Omental fat pad (tissue), 4 donors: ENCODE data around the gene CDK4. TPM values are rescaled to one million over a fixed set of nuclear protein-coding genes. Genes with fewer than 3 reads are reported as not detected.

Experiments used
- ATAC-seq: fragments of 150-250 bp; one replicate; pipeline ENCODE4 v1.9.1; 2016; ENCODE audit warnings: mild to moderate bottlenecking, moderate library complexity; ENCODE audit not compliant: low FRiP score
- DNase-seq: peaks from one replicate; pipeline ENCODE4 v3.0.0-alpha.2; 2019; ENCODE audit warnings: low spot score
- CTCF ChIP-seq, 3 donors: fragments of 450-650 bp; IDR thresholded peaks; one replicate each; pipeline ENCODE4 v1.5.1; 2016 to 2017; ENCODE audit warnings: antibody characterized with exemption in 3 of 3, mild to moderate bottlenecking in 3 of 3, moderate library complexity in 2 of 3
- total RNA-seq, 4 donors: library from RNA; depleted of rRNA; stranded (reverse); fragments of >200 nt; gene quantifications; one replicate each; pipeline ENCODE4 v1.1.0, GENCODE V29; 2016

The CDK4 gene
- total RNA-seq, 4 donors from 2014 or later: 81.9 to 96.2 (median 89.0) TPM

GRCh38 chr12:57739387-57739786 lies 12.7 kb downstream of the CDK4 start:
- no peak for TF ChIP-seq CTCF (IDR thresholded peaks at IDR 0.05)
- no peak for DNase-seq
- ATAC-seq: no peak

DNA sequence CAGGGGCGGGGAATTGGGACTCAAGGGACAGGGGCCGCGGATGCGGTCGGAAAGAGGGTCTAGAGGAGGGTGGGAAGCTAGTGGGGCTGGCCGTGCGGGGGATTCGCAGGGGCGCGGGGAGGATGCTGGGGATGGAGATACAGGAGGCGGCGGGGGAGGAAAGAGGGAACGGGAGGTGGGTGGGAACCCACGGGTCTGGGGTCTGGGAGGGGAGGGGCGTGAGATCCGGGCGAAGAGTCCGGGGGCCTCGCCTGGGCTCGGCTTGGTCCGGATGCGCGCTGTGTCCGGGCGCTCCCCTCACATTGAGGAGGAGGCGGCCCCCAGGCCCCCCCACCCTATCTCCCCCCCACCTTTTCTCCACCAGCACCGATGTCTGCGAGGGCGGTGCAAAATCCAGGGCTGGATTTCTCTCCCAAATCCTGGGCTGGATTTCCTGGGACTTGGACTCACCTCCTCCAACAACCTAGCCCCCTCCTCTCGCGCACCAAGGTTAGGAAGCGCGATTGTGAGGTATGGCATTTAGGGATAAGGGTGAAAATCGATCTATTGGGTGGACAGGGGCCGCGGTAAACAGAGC lies 13.4 kb downstream of the CDK4 start, which contains the start of gene AGAP2:
TSS of gene AGAP2 (minus strand) at position 82 of the 577 bp plus-strand sequence. CDS start 496 bp downstream, outside the sequence.
- TF ChIP-seq CTCF (IDR thresholded peaks at IDR 0.05): no peak
- DNase-seq (no peak), ATAC-seq (no peak)

DNA sequence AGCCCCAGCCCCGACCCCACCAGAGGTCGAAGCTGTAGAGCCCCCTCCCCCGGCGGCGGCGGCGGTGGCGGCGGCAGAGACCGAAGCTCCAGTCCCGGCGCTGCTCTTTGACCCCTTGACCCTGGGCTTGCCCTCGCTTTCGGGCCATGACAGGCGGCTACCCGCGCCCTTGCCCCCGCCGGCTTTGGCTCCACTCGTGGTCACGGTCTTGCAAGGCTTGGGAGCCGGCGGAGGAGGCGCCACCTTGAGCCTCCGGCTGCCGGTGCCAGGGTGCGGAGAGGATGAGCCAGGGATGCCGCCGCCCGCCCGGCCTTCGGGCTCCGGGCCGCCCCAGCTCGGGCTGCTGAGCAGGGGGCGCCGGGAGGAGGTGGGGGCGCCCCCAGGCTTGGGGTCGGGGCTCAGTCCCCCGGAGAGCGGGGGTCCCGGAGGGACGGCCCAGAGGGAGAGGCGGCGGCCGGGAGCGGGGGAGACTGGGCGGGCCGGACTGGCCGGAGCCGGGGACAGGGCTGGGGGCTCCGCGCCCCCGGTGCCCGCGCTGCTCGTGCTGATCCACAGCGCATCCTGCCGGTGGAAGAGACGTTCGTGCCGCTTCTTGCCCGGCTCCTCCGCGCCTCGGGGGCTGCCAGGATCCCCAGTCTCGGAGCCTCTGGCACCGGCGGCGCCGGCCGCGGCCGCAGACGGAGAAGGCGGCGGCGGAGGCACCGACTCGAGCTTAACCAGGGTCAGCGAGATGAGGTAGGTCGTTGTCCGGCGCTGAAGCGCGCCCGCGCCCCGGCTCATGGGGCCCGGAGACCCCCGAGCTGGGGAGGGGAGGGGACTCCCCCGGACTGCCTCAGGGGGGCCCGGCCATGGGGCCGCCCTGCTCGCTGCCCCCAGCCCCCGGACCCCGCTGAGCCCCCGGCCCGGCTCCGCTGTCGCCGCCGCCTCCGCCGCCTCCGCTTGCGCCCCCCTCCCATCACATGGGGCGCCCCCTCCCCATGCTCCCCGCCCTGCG lies 14.3 kb downstream of the CDK4 start:
- ATAC-seq: no peak
- no peak for DNase-seq
- no peak for TF ChIP-seq CTCF (IDR thresholded peaks at IDR 0.05)

GRCh38 chr12:57736741-57737466 lies 15.2 kb downstream of the CDK4 start:
- ATAC-seq: no peak
- no peak for TF ChIP-seq CTCF (IDR thresholded peaks at IDR 0.05)
- DNase-seq: no peak

DNA sequence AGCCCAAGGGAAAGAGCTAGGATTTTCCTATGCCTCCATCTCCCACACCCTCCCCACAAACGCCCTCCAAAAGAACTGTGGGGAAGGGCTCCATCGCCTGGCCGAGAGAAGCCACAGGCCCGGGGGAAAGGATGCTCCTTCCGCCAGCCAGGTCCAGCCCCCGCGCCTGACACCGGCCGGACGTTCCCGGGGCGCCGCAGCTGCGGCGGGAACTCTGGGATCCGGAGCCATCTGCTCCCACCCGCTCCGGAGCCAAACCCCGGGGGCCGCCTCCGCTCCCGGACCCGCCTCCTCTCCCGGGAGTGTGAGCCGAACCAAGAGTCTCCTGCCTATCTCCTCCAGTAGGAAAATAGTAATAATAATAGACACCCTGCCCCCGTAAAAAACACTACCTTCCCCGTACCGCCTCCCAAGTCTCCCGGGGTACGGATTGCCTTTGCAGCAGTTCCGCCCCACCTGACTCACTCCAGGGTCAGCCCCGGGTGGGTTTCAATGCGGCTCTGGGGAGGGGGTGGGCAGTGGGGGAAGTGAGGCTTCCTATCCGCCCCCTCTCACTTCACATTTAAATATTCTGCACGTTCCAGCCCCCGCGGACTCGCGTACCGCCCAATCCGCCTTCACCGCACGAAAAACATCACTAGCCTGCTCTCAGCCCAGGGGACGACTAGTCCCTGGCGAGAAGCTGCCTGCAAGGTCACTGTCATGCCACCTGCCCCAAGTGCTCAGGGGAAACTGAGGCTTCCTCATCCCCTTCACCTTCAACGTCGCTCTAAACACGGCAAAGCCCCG lies 16.0 kb downstream of the CDK4 start:
- no peak for DNase-seq
- peak; percentile 45 for ATAC-seq
- no peak for TF ChIP-seq CTCF (IDR thresholded peaks at IDR 0.05)

DNA sequence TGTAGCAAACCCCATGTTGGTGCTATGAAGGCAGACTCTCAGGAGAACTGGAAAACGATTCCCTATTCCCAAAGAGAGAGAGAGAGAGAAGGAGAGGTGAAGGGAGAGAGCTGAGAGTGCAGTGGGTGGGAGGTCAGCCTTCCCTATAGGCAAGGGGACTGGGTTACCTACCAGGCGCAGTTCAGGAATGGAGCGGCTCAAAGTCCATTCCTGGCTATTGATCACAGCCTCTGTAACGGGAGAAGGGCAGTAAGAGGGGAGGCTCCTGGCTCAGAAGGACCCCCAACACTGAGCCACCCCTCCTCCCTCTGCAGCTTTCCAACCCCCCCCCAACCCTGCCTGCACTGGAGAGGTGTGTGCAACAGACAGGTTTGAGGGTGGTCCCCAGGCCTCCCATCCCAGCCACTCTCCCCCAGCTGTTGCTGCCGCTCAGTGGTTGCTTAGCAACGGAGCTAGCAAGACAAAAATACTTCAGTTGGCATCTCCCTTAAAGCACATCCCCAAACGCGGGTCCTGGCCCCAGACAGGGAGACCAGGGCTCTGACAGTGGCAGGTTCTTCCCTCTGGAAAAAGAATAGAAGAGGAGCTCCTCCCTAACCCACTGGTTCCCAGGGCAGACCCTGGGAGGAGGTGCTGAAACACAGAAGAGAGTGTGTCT lies 16.8 kb downstream of the CDK4 start:
- no peak for TF ChIP-seq CTCF (IDR thresholded peaks at IDR 0.05)
- ATAC-seq (no peak), DNase-seq (no peak)
